Raji (cell line): ENCODE measurements around the gene ZNF749.
"Not testable (repeated sequence)": the region's sequence is repeated elsewhere in the genome, so short reads cannot be mapped to it uniquely, and the experiment has no call there.

ENCODE experiments used
- POLR2A ChIP-seq: IDR thresholded peaks from 2 replicates; pipeline ENCODE4 v1.6.1; 2011; ENCODE audit warnings: low read depth, low read length, control low read depth; ENCODE audit not compliant: insufficient read depth

Gene ZNF749

GRCh38 chr19:57441979-57442752, 7.0 kb downstream of the ZNF749 start:
- TF ChIP-seq POLR2A, result no peak

- no peak for TF ChIP-seq POLR2A
These were observed 8.1 kb downstream of the ZNF749 start for GRCh38 chr19:57443121-57443696.

GRCh38 chr19:57452307-57452706, 17.2 kb downstream of the ZNF749 start:
- no peak for TF ChIP-seq POLR2A

- TF ChIP-seq POLR2A, result no peak
These were observed 30.7 kb downstream of the ZNF749 start for GRCh38 chr19:57465680-57466381.

GRCh38 chr19:57466489-57466888, 31.4 kb downstream of the ZNF749 start:
- TF ChIP-seq POLR2A, result no peak

- TF ChIP-seq POLR2A, result no peak
These were observed 38.5 kb downstream of the ZNF749 start for GRCh38 chr19:57473646-57474045.

GRCh38 chr19:57477191-57478008, 42.3 kb downstream of the ZNF749 start, which contains the start of gene ZNF772:
Gene ZNF772, minus strand, starts transcription at chr19:57477566. Its CDS starts 257 bp downstream, at chr19:57477309.
- no peak for TF ChIP-seq POLR2A

- not testable (repeated sequence) for TF ChIP-seq POLR2A
These were observed 52.6 kb downstream of the ZNF749 start, which contains the start of gene ZNF419 for GRCh38 chr19:57487477-57488298. Gene ZNF419, plus strand, starts transcription at chr19:57487750. Its CDS starts 201 bp downstream, at chr19:57487951.
